MCF 10A (cell line): ENCODE measurements around the gene PABPN1L. TPM values are rescaled to one million over a fixed set of nuclear protein-coding genes. Genes with fewer than 3 reads are reported as not detected.

Experiments used
- BruUV-seq: library from RNA; stranded (reverse); fragments of 400-500 nt; replicated peaks from 2 replicates; lab custom pipeline; 2021; lab: Mats Ljungman, UMichigan
- CTCF ChIA-PET: fragments of 300-600 bp; sonication (Branson Sonifier 250); formaldehyde crosslinking; extraction: SDS; loops from one replicate; lab custom pipeline; 2021; ENCODE audit warnings: antibody characterized with exemption, inconsistent platforms; lab: Yijun Ruan, JAX
- POLR2A ChIA-PET: fragments of 300-600, 350-650 bp; sonication (Branson Sonifier 250); formaldehyde crosslinking; extraction: SDS; loops from one replicate; lab custom pipeline; 2020; ENCODE audit warnings: antibody characterized with exemption, inconsistent platforms; lab: Yijun Ruan, JAX
- DNase-seq: peaks from one replicate; pipeline ENCODE4 v3.0.0-alpha.2; 2018; ENCODE audit not compliant: unreplicated experiment
- H3K27ac Mint-ChIP-seq: one replicate; pipeline ENCODE4 v1.8.0; 2022; ENCODE audit warnings: mild to moderate bottlenecking, low read depth, mixed read lengths; ENCODE audit not compliant: unreplicated experiment
- H3K27me3 Mint-ChIP-seq: one replicate; pipeline ENCODE4 v1.8.0; 2022; ENCODE audit warnings: mixed read lengths; ENCODE audit not compliant: insufficient read depth, unreplicated experiment
- H3K36me3 Mint-ChIP-seq: one replicate; pipeline ENCODE4 v1.8.0; 2022; ENCODE audit warnings: mild to moderate bottlenecking, moderate library complexity, mixed read lengths; ENCODE audit not compliant: insufficient read depth, unreplicated experiment
- H3K4me1 Mint-ChIP-seq: one replicate; pipeline ENCODE4 v1.8.0; 2022; ENCODE audit warnings: mixed read lengths; ENCODE audit not compliant: insufficient read depth, unreplicated experiment
- H3K4me3 Mint-ChIP-seq: one replicate; pipeline ENCODE4 v1.8.0; 2022; ENCODE audit warnings: mild to moderate bottlenecking, moderate library complexity, mixed read lengths; ENCODE audit not compliant: unreplicated experiment
- H3K9me3 Mint-ChIP-seq: one replicate; pipeline ENCODE4 v1.8.0; 2022; ENCODE audit warnings: mixed read lengths; ENCODE audit not compliant: unreplicated experiment
- intact Hi-C: fragments of 100-400 bp; cut with micrococcal nuclease; formaldehyde crosslinking; loops from 2 replicates; pipeline ENCODE4 v1.14.1; 2022
- total RNA-seq: library from RNA; stranded (reverse); gene quantifications from 2 replicates; pipeline ENCODE4 v1.2.3, GENCODE V29; 2022
- TF ChIP-seq, protein P1 (sequence below): fragments of 200-600 bp; IDR thresholded peaks from one replicate; pipeline ENCODE4 v1.8.0; 2022; ENCODE audit warnings: antibody characterized with exemption, mild to moderate bottlenecking; ENCODE audit not compliant: unreplicated experiment

PABPN1L gene
- total RNA-seq, 1 experiment from 2014 or later: not detected

GRCh38 chr16:88846088-88846487, 20.4 kb downstream of the PABPN1L start:
- Mint-ChIP-seq H3K27me3 (no peaks in the 10 kb centered on the region), H3K27ac (no peak overlapping the region), H3K9me3 (no peaks in the 10 kb centered on the region), H3K4me3 (no peak overlapping the region), H3K36me3 (peaks cover 13% of the 10 kb centered on the region), H3K4me1 (no peaks in the 10 kb centered on the region)
- DNase-seq: no peak
- CTCF ChIA-PET: interaction anchor here (0.7 to 1.7 kb wide), 2 partner anchors 12 to 19 kb away, joined by 4 to 6 read pairs; no protein-coding TSS in a partner anchor
- intact Hi-C loops: no loop called here
- POLR2A ChIA-PET: interaction anchor here (0.8 to 1.3 kb wide), 2 partner anchors 11 to 33 kb away, joined by 3 read pairs; partner anchors contain the start of genes GALNS and TRAPPC2L
- no TSS peak for BruUV-seq
- TF ChIP-seq, protein P1, sequence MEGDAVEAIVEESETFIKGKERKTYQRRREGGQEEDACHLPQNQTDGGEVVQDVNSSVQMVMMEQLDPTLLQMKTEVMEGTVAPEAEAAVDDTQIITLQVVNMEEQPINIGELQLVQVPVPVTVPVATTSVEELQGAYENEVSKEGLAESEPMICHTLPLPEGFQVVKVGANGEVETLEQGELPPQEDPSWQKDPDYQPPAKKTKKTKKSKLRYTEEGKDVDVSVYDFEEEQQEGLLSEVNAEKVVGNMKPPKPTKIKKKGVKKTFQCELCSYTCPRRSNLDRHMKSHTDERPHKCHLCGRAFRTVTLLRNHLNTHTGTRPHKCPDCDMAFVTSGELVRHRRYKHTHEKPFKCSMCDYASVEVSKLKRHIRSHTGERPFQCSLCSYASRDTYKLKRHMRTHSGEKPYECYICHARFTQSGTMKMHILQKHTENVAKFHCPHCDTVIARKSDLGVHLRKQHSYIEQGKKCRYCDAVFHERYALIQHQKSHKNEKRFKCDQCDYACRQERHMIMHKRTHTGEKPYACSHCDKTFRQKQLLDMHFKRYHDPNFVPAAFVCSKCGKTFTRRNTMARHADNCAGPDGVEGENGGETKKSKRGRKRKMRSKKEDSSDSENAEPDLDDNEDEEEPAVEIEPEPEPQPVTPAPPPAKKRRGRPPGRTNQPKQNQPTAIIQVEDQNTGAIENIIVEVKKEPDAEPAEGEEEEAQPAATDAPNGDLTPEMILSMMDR: no peak

DNA sequence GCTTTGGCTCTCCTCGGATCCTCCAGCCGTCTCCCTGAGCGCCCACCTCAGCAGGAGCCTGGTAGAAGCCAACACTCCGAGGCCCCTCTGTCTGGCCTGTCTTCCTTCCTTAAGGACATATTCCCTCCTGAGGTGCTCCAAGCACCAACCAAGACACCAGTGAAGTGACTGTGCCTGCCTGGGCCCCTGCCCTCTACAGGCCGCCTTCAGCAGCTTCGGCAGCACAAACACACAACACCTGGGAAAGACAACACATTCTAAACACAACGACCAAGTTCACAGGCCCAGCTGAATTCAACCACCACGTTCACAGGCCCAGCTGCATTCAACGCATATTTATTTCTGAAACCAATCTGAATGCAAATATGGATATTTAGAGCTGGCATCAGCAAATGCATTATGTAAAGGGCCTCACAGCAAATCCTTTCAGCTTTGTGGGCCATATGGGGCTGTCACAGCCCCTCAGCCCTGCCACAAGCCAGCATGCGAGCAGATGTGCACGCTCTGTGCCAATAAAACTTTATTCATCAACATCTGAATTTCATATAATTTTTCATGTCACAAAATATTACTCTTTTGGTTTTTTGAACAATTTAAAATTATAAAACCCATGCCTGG, 21.9 kb downstream of the PABPN1L start:
- no peak for DNase-seq
- Mint-ChIP-seq H3K4me3 (no peak overlapping the region), H3K27me3 (no peaks in the 10 kb centered on the region), H3K9me3 (no peaks in the 10 kb centered on the region), H3K36me3 (peaks cover 13% of the 10 kb centered on the region), H3K4me1 (no peaks in the 10 kb centered on the region), H3K27ac (no peak overlapping the region)
- ChIA-PET CTCF (no interaction called here), POLR2A (no interaction called here)
- intact Hi-C loops: no loop called here
- BruUV-seq: no TSS peak
- TF ChIP-seq, protein P1: no peak

- no TSS peak for BruUV-seq
- Mint-ChIP-seq H3K4me3 (no peak overlapping the region), H3K9me3 (no peaks in the 10 kb centered on the region), H3K36me3 (peaks cover 13% of the 10 kb centered on the region), H3K27ac (no peak overlapping the region), H3K27me3 (no peaks in the 10 kb centered on the region), H3K4me1 (no peaks in the 10 kb centered on the region)
- ChIA-PET CTCF (interaction anchor here (1.1 kb wide), 1 partner anchor 15 kb away, joined by 5 read pairs; no protein-coding TSS in a partner anchor), POLR2A (no interaction called here)
- intact Hi-C loops: no loop called here
- DNase-seq: no peak
- TF ChIP-seq, protein P1: no peak
Observed at GRCh38 chr16:88843256-88843655, 23.2 kb downstream of the PABPN1L start.

- intact Hi-C loops: no loop called here
- peaks cover 13% of the 10 kb centered on the region for H3K36me3 Mint-ChIP-seq
- H3K27ac Mint-ChIP-seq: no peak overlapping the region
- POLR2A ChIA-PET: interaction anchor here (0.6 kb wide), 1 partner anchor 320 kb away, joined by 3 read pairs; no protein-coding TSS in a partner anchor
- H3K9me3 Mint-ChIP-seq: no peaks in the 10 kb centered on the region
- H3K4me3 Mint-ChIP-seq: no peak overlapping the region
- no peaks in the 10 kb centered on the region for H3K27me3 Mint-ChIP-seq
- CTCF ChIA-PET: interaction anchor here (1.1 kb wide), 1 partner anchor 16 kb away, joined by 5 read pairs; no protein-coding TSS in a partner anchor
- H3K4me1 Mint-ChIP-seq: no peaks in the 10 kb centered on the region
- DNase-seq: no peak
- TF ChIP-seq, protein P1: no peak
- no TSS peak for BruUV-seq
Observed at GRCh38 chr16:88842806-88843205, 23.7 kb downstream of the PABPN1L start.
